Hepatocyte (in vitro differentiated cells): Measurements from ENCODE around the gene COLQ. TPM values are rescaled to one million over a fixed set of nuclear protein-coding genes. Genes with fewer than 3 reads are reported as not detected.
"Not testable (repeated sequence)": the region's sequence is repeated elsewhere in the genome, so short reads cannot be mapped to it uniquely, and the experiment has no call there.

Experiments
- DNase-seq: peaks from one replicate; pipeline ENCODE4 v3.0.0-alpha.2; 2016; ENCODE audit warnings: low spot score
- H2AFZ ChIP-seq: fragments of 200-600 bp; sonication (generic); 2 replicates; pipeline ENCODE4 v1.6.0; 2016; ENCODE audit warnings: antibody characterized with exemption, mild to moderate bottlenecking
- H3K27ac ChIP-seq: fragments of 200-600 bp; sonication (generic); 2 replicates; pipeline ENCODE4 v1.5.1; 2016; ENCODE audit warnings: mild to moderate bottlenecking
- H3K27me3 ChIP-seq: fragments of 200-600 bp; sonication (generic); 2 replicates; pipeline ENCODE4 v1.6.1; 2016
- H3K36me3 ChIP-seq: fragments of 200-600 bp; sonication (generic); replicated peaks from 2 replicates; pipeline ENCODE4 v1.5.1; 2016; ENCODE audit warnings: low read depth; ENCODE audit not compliant: insufficient read depth
- H3K4me1 ChIP-seq: fragments of 200-600 bp; sonication (generic); 2 replicates; pipeline ENCODE4 v1.5.1; 2016; ENCODE audit warnings: mild to moderate bottlenecking, moderate library complexity; ENCODE audit not compliant: insufficient read depth
- H3K4me2 ChIP-seq: fragments of 200-600 bp; sonication (generic); 2 replicates; pipeline ENCODE4 v1.6.0; 2016
- H3K4me3 ChIP-seq: fragments of 200-600 bp; sonication (generic); 2 replicates; pipeline ENCODE4 v1.5.1; 2016; ENCODE audit warnings: mild to moderate bottlenecking
- H3K79me2 ChIP-seq: fragments of 200-600 bp; sonication (generic); 2 replicates; pipeline ENCODE4 v1.6.0; 2017; ENCODE audit warnings: mild to moderate bottlenecking
- H3K9me2 ChIP-seq: fragments of 200-600 bp; sonication (generic); replicated peaks from 2 replicates; pipeline ENCODE4 v1.6.0; 2017; ENCODE audit warnings: mild to moderate bottlenecking; ENCODE audit not compliant: insufficient read depth
- H3K9me3 ChIP-seq: fragments of 200-600 bp; sonication (generic); 2 replicates; pipeline ENCODE4 v1.5.1; 2016; ENCODE audit warnings: low read depth, mild to moderate bottlenecking
- H4K20me1 ChIP-seq: fragments of 200-600 bp; sonication (generic); 2 replicates; pipeline ENCODE4 v1.6.0; 2016; ENCODE audit warnings: mild to moderate bottlenecking; ENCODE audit not compliant: insufficient read depth, poor library complexity, severe bottlenecking
- CTCF ChIP-seq: fragments of 200-600 bp; sonication (generic); IDR thresholded peaks from 2 replicates; pipeline ENCODE4 v1.5.1; 2016; ENCODE audit warnings: antibody characterized with exemption, mild to moderate bottlenecking; ENCODE audit not compliant: poor library complexity
- EZH2 ChIP-seq: fragments of 200-600 bp; sonication (generic); IDR thresholded peaks from 2 replicates; pipeline ENCODE4 v1.6.1; 2016; ENCODE audit warnings: antibody characterized with exemption, mild to moderate bottlenecking, borderline replicate concordance
- EZH2phosphoT487 ChIP-seq: fragments of 200-600 bp; sonication (generic); IDR thresholded peaks from one replicate; pipeline ENCODE4 v1.6.1; 2018; ENCODE audit warnings: antibody characterized with exemption, mild to moderate bottlenecking, low read depth, moderate library complexity; ENCODE audit not compliant: unreplicated experiment, severe bottlenecking
- WGBS: methylation state at CpG from one replicate; pipeline ENCODE4 v1.1.6; 2016; ENCODE audit warnings: low lambda C conversion rate; ENCODE audit errors: missing lambda C conversion rate; 5-methylcytosine and 5-hydroxymethylcytosine counted together
- polyA plus RNA-seq: library from polyadenylated mRNA; unstranded; fragments of >200 nt; fragmentation: Nextera tagmentation; extraction: Ambion mirVana; gene quantifications from 2 replicates; pipeline ENCODE4 v1.2.1, GENCODE V29; 2016
- total RNA-seq: library from RNA; depleted of rRNA; stranded (reverse); fragments of >200 nt; gene quantifications from 2 replicates; pipeline ENCODE4 v1.2.3, GENCODE V29; 2014

Gene COLQ
- total and polyA plus RNA-seq, 2 experiments from 2014 or later = 0.27 to 0.73 TPM

DNA sequence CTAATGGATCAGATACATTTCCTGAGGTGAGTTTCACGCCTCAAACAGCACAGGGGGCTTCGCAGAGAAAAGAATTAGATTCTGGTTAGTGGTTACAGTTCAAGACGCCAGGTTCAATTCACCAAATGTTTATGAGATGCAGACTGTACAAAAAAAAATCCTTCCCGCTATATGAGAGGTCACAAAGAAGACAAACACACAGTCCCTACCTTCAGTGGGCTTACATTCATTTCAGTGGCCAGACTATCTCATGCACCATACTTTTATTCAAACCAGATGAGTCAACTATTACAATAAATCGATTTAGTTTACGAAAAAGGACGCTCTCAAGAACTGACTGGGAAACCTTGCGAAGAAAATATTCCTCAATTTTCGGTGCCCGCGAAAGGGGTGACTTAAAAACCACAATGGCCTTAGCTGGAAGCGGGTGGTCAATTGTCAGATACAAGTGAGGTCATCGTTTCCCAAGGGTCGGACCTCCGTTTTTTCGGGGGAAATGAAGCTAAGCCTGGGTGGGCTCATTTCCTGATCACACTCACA, 94.9 kb downstream of the COLQ start:
- Histone ChIP-seq H3K79me2 (peaks cover 67% of the 10 kb centered on the region), H2AFZ (peak overlapping the region; percentile 97), H3K9me3 (no peaks in the 10 kb centered on the region), H4K20me1 (peaks cover 14% of the 10 kb centered on the region), H3K9me2 (no peaks in the 10 kb centered on the region), H3K36me3 (no peaks in the 10 kb centered on the region), H3K27ac (peak overlapping the region; percentile 92), H3K27me3 (no peaks in the 10 kb centered on the region), H3K4me1 (peaks cover 28% of the 10 kb centered on the region), H3K4me3 (peak overlapping the region; percentile 90), H3K4me2 (peak overlapping the region; percentile 80)
- TF ChIP-seq EZH2phosphoT487 (no peak), CTCF (no peak), EZH2 (no peak)
- DNase-seq = no peak
- WGBS = 52% methylated on average over 16 of the region's 16 CpGs

- TF ChIP-seq EZH2 (no peak), CTCF (no peak), EZH2phosphoT487 (no peak)
- Histone ChIP-seq H3K4me1 (peaks cover 5% of the 10 kb centered on the region), H3K4me2 (no peak overlapping the region), H2AFZ (no peak overlapping the region), H3K9me3 (no peaks in the 10 kb centered on the region), H3K36me3 (no peaks in the 10 kb centered on the region), H3K79me2 (peaks cover 17% of the 10 kb centered on the region), H3K27me3 (no peaks in the 10 kb centered on the region), H3K27ac (no peak overlapping the region), H4K20me1 (no peaks in the 10 kb centered on the region), H3K9me2 (no peaks in the 10 kb centered on the region), H3K4me3 (no peak overlapping the region)
- WGBS = 81% methylated on average over 4 of the region's 4 CpGs
- no peak for DNase-seq
Observed at GRCh38 chr3:15420871-15421270, 100.6 kb downstream of the COLQ start.

GRCh38 chr3:15410966-15411365, 110.5 kb downstream of the COLQ start:
- not testable (repeated sequence) for H3K27ac ChIP-seq, H2AFZ ChIP-seq, H3K9me2 ChIP-seq, H3K4me3 ChIP-seq, DNase-seq, H3K9me3 ChIP-seq, H3K36me3 ChIP-seq, H3K79me2 ChIP-seq, H3K27me3 ChIP-seq, H3K4me1 ChIP-seq, H4K20me1 ChIP-seq, H3K4me2 ChIP-seq
- WGBS = 95% methylated on average over 7 of the region's 7 CpGs

GRCh38 chr3:15409774-15410173, 111.7 kb downstream of the COLQ start:
- TF ChIP-seq EZH2phosphoT487 = no peak
- no peak for TF ChIP-seq CTCF
- no peak for TF ChIP-seq EZH2

More at GRCh38 chr3:15409774-15410173, 111.7 kb downstream of the COLQ start:
- 89% methylated on average over 2 of the region's 2 CpGs for WGBS
- no peaks in the 10 kb centered on the region for H3K9me3 ChIP-seq
- H3K4me1 ChIP-seq = no peaks in the 10 kb centered on the region
- H4K20me1 ChIP-seq = no peaks in the 10 kb centered on the region
- no peak overlapping the region for H3K4me3 ChIP-seq
- no peak overlapping the region for H3K27ac ChIP-seq
- no peaks in the 10 kb centered on the region for H3K9me2 ChIP-seq
- H3K27me3 ChIP-seq = no peaks in the 10 kb centered on the region
- no peak overlapping the region for H2AFZ ChIP-seq
- DNase-seq = no peak
- no peaks in the 10 kb centered on the region for H3K79me2 ChIP-seq
- no peak overlapping the region for H3K4me2 ChIP-seq
- H3K36me3 ChIP-seq = no peaks in the 10 kb centered on the region
